H1 (cell line): ENCODE measurements around the gene CRISPLD2. TPM values are rescaled to one million over a fixed set of nuclear protein-coding genes. Genes with fewer than 3 reads are reported as not detected.

Experiments
- CTCF ChIA-PET: fragments of 300-600 bp; sonication (Branson Sonifier 250); formaldehyde crosslinking; loops from one replicate; lab custom pipeline; 2021; ENCODE audit not compliant: partially characterized antibody; lab: Charles Lee
- POLR2A ChIA-PET: fragments of 300-600 bp; sonication (Branson Sonifier 250); formaldehyde crosslinking; loops from one replicate; lab custom pipeline; 2021; ENCODE audit warnings: inconsistent platforms; ENCODE audit not compliant: partially characterized antibody; lab: Charles Lee
- DNase-seq, 2 experiments: peaks; one replicate each; pipeline versions ENCODE4 v3.0.0 to v3.0.0-alpha.2; 2010 to 2022; ENCODE audit warnings: low spot score in 2 of 2, low read depth in 1 of 2, mixed read lengths in 1 of 2
- FAIRE-seq: peaks from 2 replicates; lab custom pipeline; 2011; peaks lifted over from hg19 to GRCh38; lab: Jason Lieb, UNC
- H2AFZ ChIP-seq: 2 replicates; pipeline ENCODE4 v1.8.1; 2012; ENCODE audit warnings: low read length, inconsistent platforms
- H2AK5ac ChIP-seq: 2 replicates; pipeline ENCODE4 v1.6.1; 2013; ENCODE audit warnings: low read depth, low read length
- H2BK120ac ChIP-seq: replicated peaks from 2 replicates; pipeline ENCODE3; 2013; ENCODE audit warnings: low read depth, low read length, inconsistent platforms
- H2BK12ac ChIP-seq: 2 replicates; pipeline ENCODE4 v1.6.1; 2013; ENCODE audit warnings: low read depth, low read length
- H2BK15ac ChIP-seq: 2 replicates; pipeline ENCODE4 v1.6.1; 2013; ENCODE audit warnings: low read length
- H2BK20ac ChIP-seq: 2 replicates; pipeline ENCODE4 v1.6.1; 2013; ENCODE audit warnings: low read length
- H2BK5ac ChIP-seq: 2 replicates; pipeline ENCODE4 v1.6.1; 2013; ENCODE audit warnings: low read depth, low read length
- H3K14ac ChIP-seq: 2 replicates; pipeline ENCODE4 v1.6.1; 2013; ENCODE audit warnings: inconsistent platforms; ENCODE audit not compliant: insufficient read length
- H3K18ac ChIP-seq: 2 replicates; pipeline ENCODE4 v1.6.1; 2013; ENCODE audit warnings: low read length; ENCODE audit errors: extremely low read depth
- H3K23ac ChIP-seq: 2 replicates; pipeline ENCODE4 v1.6.1; 2013; ENCODE audit warnings: inconsistent platforms; ENCODE audit not compliant: insufficient read length
- H3K23me2 ChIP-seq: 2 replicates; pipeline ENCODE4 v1.6.1; 2013; ENCODE audit warnings: low read depth, low read length
- H3K27ac ChIP-seq: 2 replicates; pipeline ENCODE4 v1.6.1; 2011; ENCODE audit warnings: low read depth, low read length, inconsistent platforms
- H3K27me3 ChIP-seq, 4 experiments: replicated peaks in 1 of 4; 1 replicate in 1 of 4; 2 replicates in 3 of 4; pipeline versions ENCODE4 v1.6.1 to v1.8.1; 2011 to 2013; ENCODE audit warnings: low read length in 3 of 4, mild to moderate bottlenecking in 3 of 4, inconsistent platforms in 2 of 4, mixed read lengths in 2 of 4, moderate library complexity in 1 of 4; ENCODE audit not compliant: control insufficient read depth in 3 of 4, insufficient read depth in 3 of 4; ENCODE audit errors: extremely low read depth in 1 of 4
- H3K36me3 ChIP-seq, 4 experiments: 2 replicates each; pipeline versions ENCODE4 v1.6.1 to v1.8.1; 2011 to 2013; ENCODE audit warnings: mild to moderate bottlenecking in 4 of 4, low read length in 3 of 4, moderate library complexity in 2 of 4, control low read depth in 1 of 4, inconsistent platforms in 1 of 4; ENCODE audit not compliant: insufficient read depth in 4 of 4, control insufficient read depth in 2 of 4
- H3K4ac ChIP-seq: replicated peaks from 2 replicates; pipeline ENCODE3; 2013; ENCODE audit warnings: low read length, low read depth, mixed read lengths, inconsistent platforms; ENCODE audit not compliant: insufficient read length
- H3K4me1 ChIP-seq, 4 experiments: replicated peaks in 1 of 4; 1 replicate in 1 of 4; 2 replicates in 3 of 4; pipeline versions ENCODE4 v1.6.1 to v1.8.1; 2011 to 2013; ENCODE audit warnings: low read length in 3 of 4, inconsistent platforms in 2 of 4, mixed read lengths in 1 of 4; ENCODE audit not compliant: insufficient read depth in 4 of 4, control insufficient read depth in 3 of 4
- H3K4me2 ChIP-seq, 2 experiments: 2 replicates each; pipeline versions ENCODE4 v1.6.1 to v1.8.1; 2011 to 2013; ENCODE audit warnings: low read depth in 2 of 2, low read length in 2 of 2, control low read depth in 1 of 2, inconsistent platforms in 1 of 2, mild to moderate bottlenecking in 1 of 2; ENCODE audit not compliant: insufficient read depth in 1 of 2
- H3K4me3 ChIP-seq, 4 experiments: fragments of 200-600, 300-600 bp in 1 of 4; sonication (generic), shearing (Covaris generic), sonication (Bioruptor Twin) in 1 of 4; 2 replicates each; pipeline versions ENCODE4 v1.5.1 to v1.8.1; 2011 to 2016; ENCODE audit warnings: low read length in 4 of 4, low read depth in 3 of 4, control low read depth in 2 of 4, inconsistent platforms in 2 of 4, mild to moderate bottlenecking in 2 of 4, mixed read lengths in 1 of 4, moderate library complexity in 1 of 4; ENCODE audit not compliant: insufficient read depth in 2 of 4; ENCODE audit errors: extremely low read depth in 1 of 4
- H3K56ac ChIP-seq: replicated peaks from 2 replicates; pipeline ENCODE3; 2013; ENCODE audit warnings: low read depth, mild to moderate bottlenecking, mixed read lengths, low read length, inconsistent platforms; ENCODE audit not compliant: insufficient read length
- H3K79me1 ChIP-seq: 2 replicates; pipeline ENCODE4 v1.6.1; 2013; ENCODE audit warnings: low read depth, low read length, control low read depth
- H3K79me2 ChIP-seq, 2 experiments: 2 replicates each; pipeline versions ENCODE4 v1.6.1 to v1.8.1; 2012 to 2013; ENCODE audit warnings: low read length in 2 of 2, mild to moderate bottlenecking in 2 of 2, inconsistent platforms in 1 of 2; ENCODE audit not compliant: insufficient read depth in 2 of 2, control insufficient read depth in 1 of 2
- H3K9ac ChIP-seq, 4 experiments: replicated peaks in 1 of 4; 1 replicate in 1 of 4; 2 replicates in 3 of 4; pipeline versions ENCODE4 v1.6.1 to v1.8.1; 2011 to 2013; ENCODE audit warnings: low read depth in 3 of 4, low read length in 3 of 4, control low read depth in 2 of 4, mild to moderate bottlenecking in 2 of 4, moderate library complexity in 2 of 4, inconsistent platforms in 1 of 4; ENCODE audit errors: extremely low read depth in 1 of 4
- H3K9me3 ChIP-seq, 2 experiments: 2 replicates each; pipeline versions ENCODE4 v1.6.1 to v1.8.1; 2012 to 2013; ENCODE audit warnings: mild to moderate bottlenecking in 2 of 2, moderate library complexity in 2 of 2, control low read depth in 1 of 2, inconsistent platforms in 1 of 2, low read depth in 1 of 2, low read length in 1 of 2, mixed read lengths in 1 of 2; ENCODE audit not compliant: insufficient read depth in 2 of 2
- H4K20me1 ChIP-seq, 2 experiments: replicated peaks in 1 of 2; 2 replicates each; pipeline versions ENCODE3 to v1.8.1; 2011 to 2013; ENCODE audit warnings: inconsistent platforms in 2 of 2, low read length in 2 of 2, mild to moderate bottlenecking in 1 of 2; ENCODE audit not compliant: insufficient read depth in 2 of 2, control insufficient read depth in 1 of 2
- H4K5ac ChIP-seq: 2 replicates; pipeline ENCODE4 v1.6.1; 2013; ENCODE audit warnings: low read length, low read depth, mixed read lengths, inconsistent platforms; ENCODE audit not compliant: insufficient read length
- H4K8ac ChIP-seq: 2 replicates; pipeline ENCODE4 v1.8.0; 2013; ENCODE audit warnings: mild to moderate bottlenecking, moderate library complexity, low read length, inconsistent platforms; ENCODE audit not compliant: insufficient read depth; ENCODE audit errors: extremely low read depth
- H4K91ac ChIP-seq: replicated peaks from 2 replicates; pipeline ENCODE3; 2013; ENCODE audit warnings: low read length, mixed read lengths, inconsistent platforms; ENCODE audit not compliant: insufficient read length
- ATF3 ChIP-seq: IDR thresholded peaks from 2 replicates; pipeline ENCODE4 v1.6.1; 2011; ENCODE audit warnings: low read depth, mild to moderate bottlenecking, low read length; ENCODE audit not compliant: insufficient read depth
- HDAC6 ChIP-seq: IDR thresholded peaks from one replicate; pipeline ENCODE4 v1.7.1; 2012; ENCODE audit warnings: low read depth, mild to moderate bottlenecking, inconsistent platforms, low read length, moderate library complexity
- POU5F1 ChIP-seq: IDR thresholded peaks from 2 replicates; pipeline ENCODE4 v1.6.1; 2011; ENCODE audit warnings: low read depth, mild to moderate bottlenecking, low read length, moderate library complexity
- TCF12 ChIP-seq: IDR thresholded peaks from 2 replicates; pipeline ENCODE4 v1.6.1; 2011; ENCODE audit warnings: low read depth, mild to moderate bottlenecking, low read length
- WGBS, 2 experiments: shearing (Covaris generic) in 1 of 2; methylation state at CpG; one replicate each; pipeline versions ENCODE4 v1.1.6 to v1.1.7; 2013 to 2015; ENCODE audit warnings: low lambda C conversion rate in 2 of 2, mixed read lengths in 2 of 2, inconsistent platforms in 1 of 2, low coverage in 1 of 2, missing lambda C conversion rate in 1 of 2; ENCODE audit not compliant: insufficient replicate concordance in 2 of 2, insufficient coverage in 1 of 2, insufficient read length in 1 of 2; ENCODE audit errors: extremely low coverage in 1 of 2, missing lambda C conversion rate in 1 of 2; 5-methylcytosine and 5-hydroxymethylcytosine counted together
- polyA plus RNA-seq, 7 experiments: library from polyadenylated mRNA; depleted of rRNA in 3 of 7; stranded (reverse) in 5 of 7; unstranded in 2 of 7; fragments of >200 nt in 5 of 7; fragments of 200-250 nt in 2 of 7; gene quantifications; 1 replicate in 5 of 7; 2 replicates in 1 of 7; 4 replicates in 1 of 7; pipeline versions ENCODE4 v1.2.1 to v1.2.3, GENCODE V29; 2011 to 2013; ENCODE audit warnings: missing spikeins in 2 of 7, mixed read lengths in 2 of 7
- total RNA-seq: library from RNA; stranded (reverse); fragmentation: NEBNext Ultra II Directional; extraction: Animal tissue kit (Norgen Biotek cat#: 25700); gene quantifications from 2 replicates; pipeline ENCODE4 v1.2.1, GENCODE V29; 2021

The CRISPLD2 gene
- total and polyA plus RNA-seq, 2 of the 8 experiments (the other 6 are each of a cell fraction or from before 2014, with no cell fraction given): 2.7 to 5.1 TPM

- no peak overlapping the region for H3K18ac ChIP-seq
- no peaks in the 10 kb centered on the region for H3K23me2 ChIP-seq
- FAIRE-seq: no peak
- TF ChIP-seq TCF12: no peak
- TF ChIP-seq POU5F1: no peak
- no peak for TF ChIP-seq ATF3
- no peak for TF ChIP-seq HDAC6
- H3K23ac ChIP-seq: no peak overlapping the region
- no peak overlapping the region for H4K5ac ChIP-seq
- no peak overlapping the region for H2AK5ac ChIP-seq
- no peak overlapping the region for H3K14ac ChIP-seq
- H3K27ac ChIP-seq: no peak overlapping the region
- H4K20me1 ChIP-seq: no peaks in the 10 kb centered on the region
- H3K9me3 ChIP-seq: no peaks in the 10 kb centered on the region
- peaks cover 0 to 4% (median 0%) of the 10 kb centered on the region in 4 experiments; a peak in 2 of 7 replicates for H3K4me1 ChIP-seq
- no peak overlapping the region for H3K56ac ChIP-seq
- WGBS, 2 experiments: 89% methylated on average over 15 of the region's 15 CpGs; no CpG with 5 or more reads in 1 of the 2 experiments
- H3K4me2 ChIP-seq: no peak overlapping the region
- H3K27me3 ChIP-seq: no peaks in the 10 kb centered on the region
- no peak overlapping the region for H2BK12ac ChIP-seq
- H3K79me2 ChIP-seq: no peaks in the 10 kb centered on the region
- no peak overlapping the region for H2BK120ac ChIP-seq
- H3K4ac ChIP-seq: no peak overlapping the region
- no peaks in the 10 kb centered on the region for H3K36me3 ChIP-seq
- ChIA-PET POLR2A (interaction anchor here (3.7 kb wide), 1 partner anchor 8 kb away, joined by 13 read pairs; the partner anchor contains the start of gene CRISPLD2), CTCF (interaction anchor here (1.7 kb wide), 1 partner anchor 36 kb away, joined by 3 read pairs; no protein-coding TSS in a partner anchor)
- H4K91ac ChIP-seq: no peak overlapping the region
- DNase-seq: no peak
- H3K9ac ChIP-seq: no peak overlapping the region
- no peak overlapping the region for H4K8ac ChIP-seq
- no peak overlapping the region for H3K4me3 ChIP-seq
- no peak overlapping the region for H2BK5ac ChIP-seq
- H2BK15ac ChIP-seq: no peak overlapping the region
- H3K79me1 ChIP-seq: no peaks in the 10 kb centered on the region
- no peak overlapping the region for H2AFZ ChIP-seq
- no peak overlapping the region for H2BK20ac ChIP-seq
These were observed 8.1 kb downstream of the CRISPLD2 start for GRCh38 chr16:84827897-84828296.
